ENCODE data around the gene P2RY8. TPM values are rescaled to one million over a fixed set of nuclear protein-coding genes. Genes with fewer than 3 reads are reported as not detected.
A peak's percentile ranks its signal among the peaks of the same experiment; 100 is the strongest.
"Not testable (repeated sequence)": the region's sequence is repeated elsewhere in the genome, so short reads cannot be mapped to it uniquely, and the experiment has no call there.

P2RY8 gene
- total RNA-seq, 2 experiments from 2014 or later, result 9.8 to 10.6 TPM

GRCh38 chrX:1476682-1477081 lies 60.3 kb downstream of the P2RY8 start:
- Mint-ChIP-seq H3K36me3 (ENCODE audit: low read depth) (peaks cover 25% of the 10 kb centered on the region), H3K27me3 (ENCODE audit: low read depth) (no peaks in the 10 kb centered on the region), H3K4me3 (no peak overlapping the region), H3K4me1 (ENCODE audit: low read depth) (peaks cover 61% of the 10 kb centered on the region), H3K9me3 (peaks cover 12% of the 10 kb centered on the region), H3K27ac (no peak overlapping the region)
- no peak for DNase-seq
- CTCF ChIA-PET, result no interaction called here
- intact Hi-C loops (cut with micrococcal nuclease), result no loop called here

- peaks cover 12% of the 10 kb centered on the region for H3K9me3 Mint-ChIP-seq
- H3K27me3 Mint-ChIP-seq (ENCODE audit: low read depth), result no peaks in the 10 kb centered on the region
- peaks cover 59% of the 10 kb centered on the region for H3K4me1 Mint-ChIP-seq (ENCODE audit: low read depth)
- CTCF ChIA-PET, result no interaction called here
- no peak for DNase-seq
- no peak overlapping the region for H3K4me3 Mint-ChIP-seq
- peaks cover 25% of the 10 kb centered on the region for H3K36me3 Mint-ChIP-seq (ENCODE audit: low read depth)
- intact Hi-C loops (cut with micrococcal nuclease), result no loop called here
- H3K27ac Mint-ChIP-seq, result no peak overlapping the region
Measured at GRCh38 chrX:1475881-1476280, 61.1 kb downstream of the P2RY8 start.

GRCh38 chrX:1475481-1475880 lies 61.5 kb downstream of the P2RY8 start:
- intact Hi-C loops (cut with micrococcal nuclease), result no loop called here
- no peaks in the 10 kb centered on the region for H3K27me3 Mint-ChIP-seq (ENCODE audit: low read depth)
- CTCF ChIA-PET, result no interaction called here
- peaks cover 59% of the 10 kb centered on the region for H3K4me1 Mint-ChIP-seq (ENCODE audit: low read depth)
- no peak for DNase-seq
- H3K36me3 Mint-ChIP-seq (ENCODE audit: low read depth), result peaks cover 25% of the 10 kb centered on the region
- no peak overlapping the region for H3K4me3 Mint-ChIP-seq
- peaks cover 12% of the 10 kb centered on the region for H3K9me3 Mint-ChIP-seq
- no peak overlapping the region for H3K27ac Mint-ChIP-seq

- CTCF ChIA-PET; H3K27me3 Mint-ChIP-seq (ENCODE audit: low read depth); H3K4me3 Mint-ChIP-seq; H3K27ac Mint-ChIP-seq; intact Hi-C loops (cut with micrococcal nuclease); DNase-seq: not testable (repeated sequence)
- Mint-ChIP-seq H3K9me3 (peaks cover 12% of the 10 kb centered on the region), H3K4me1 (ENCODE audit: low read depth) (peaks cover 57% of the 10 kb centered on the region), H3K36me3 (ENCODE audit: low read depth) (peaks cover 19% of the 10 kb centered on the region)
Measured at GRCh38 chrX:1474593-1474992, 62.4 kb downstream of the P2RY8 start.

- Mint-ChIP-seq H3K4me3 (no peak overlapping the region), H3K36me3 (ENCODE audit: low read depth) (peaks cover 13% of the 10 kb centered on the region), H3K27me3 (ENCODE audit: low read depth) (no peaks in the 10 kb centered on the region), H3K9me3 (peaks cover 12% of the 10 kb centered on the region), H3K27ac (no peak overlapping the region), H3K4me1 (ENCODE audit: low read depth) (peaks cover 57% of the 10 kb centered on the region)
- no peak for DNase-seq
- intact Hi-C loops (cut with micrococcal nuclease), result no loop called here
- CTCF ChIA-PET, result no interaction called here
Measured at GRCh38 chrX:1472975-1473374, 64.0 kb downstream of the P2RY8 start.

- H3K9me3 Mint-ChIP-seq, result peaks cover 3% of the 10 kb centered on the region
- peak overlapping the region; percentile 77 for H3K27ac Mint-ChIP-seq
- H3K36me3 Mint-ChIP-seq (ENCODE audit: low read depth), result peaks cover 15% of the 10 kb centered on the region
- DNase-seq, result peak; percentile 93
- CTCF ChIA-PET, result no interaction called here
- peak overlapping the region; percentile 60 for H3K4me3 Mint-ChIP-seq
- peaks cover 80% of the 10 kb centered on the region for H3K4me1 Mint-ChIP-seq (ENCODE audit: low read depth)
- intact Hi-C loops (cut with micrococcal nuclease), result loop anchor here (1.0 to 5.0 kb wide), 2 partner anchors 69 to 1224 kb away; partner anchors contain the start of genes CD99 and P2RY8
- H3K27me3 Mint-ChIP-seq (ENCODE audit: low read depth), result no peaks in the 10 kb centered on the region
Measured at GRCh38 chrX:1468250-1468772, 68.7 kb downstream of the P2RY8 start.

- Mint-ChIP-seq H3K27ac (peak overlapping the region; percentile 47), H3K27me3 (ENCODE audit: low read depth) (no peaks in the 10 kb centered on the region), H3K4me1 (ENCODE audit: low read depth) (peaks cover 85% of the 10 kb centered on the region), H3K36me3 (ENCODE audit: low read depth) (peaks cover 14% of the 10 kb centered on the region), H3K4me3 (peak overlapping the region; percentile 65), H3K9me3 (peaks cover under 1% of the 10 kb centered on the region)
- intact Hi-C loops (cut with micrococcal nuclease), result loop anchor here (5.0 kb wide), 1 partner anchor 1225 kb away; the partner anchor contains the start of gene CD99
- DNase-seq, result peak; percentile 56
- CTCF ChIA-PET, result no interaction called here
Measured at GRCh38 chrX:1466971-1467561, 69.9 kb downstream of the P2RY8 start.

- CTCF ChIA-PET, result no interaction called here
- Mint-ChIP-seq H3K27me3 (ENCODE audit: low read depth) (no peaks in the 10 kb centered on the region), H3K36me3 (ENCODE audit: low read depth) (peaks cover 11% of the 10 kb centered on the region), H3K4me3 (no peak overlapping the region), H3K9me3 (no peaks in the 10 kb centered on the region), H3K4me1 (ENCODE audit: low read depth) (peaks cover 78% of the 10 kb centered on the region), H3K27ac (no peak overlapping the region)
- intact Hi-C loops (cut with micrococcal nuclease), result loop anchor here (5.0 kb wide), 1 partner anchor 1226 kb away; the partner anchor contains the start of gene CD99
- peak; percentile 2 for DNase-seq
Measured at GRCh38 chrX:1466232-1466661, 70.7 kb downstream of the P2RY8 start.

GRCh38 chrX:1465286-1466231 lies 71.4 kb downstream of the P2RY8 start:
- H3K27me3 Mint-ChIP-seq (ENCODE audit: low read depth), result no peaks in the 10 kb centered on the region
- CTCF ChIA-PET, result no interaction called here
- peaks cover 11% of the 10 kb centered on the region for H3K36me3 Mint-ChIP-seq (ENCODE audit: low read depth)

GRCh38 chrX:1464971-1465285 lies 72.1 kb downstream of the P2RY8 start:
- peaks cover 11% of the 10 kb centered on the region for H3K36me3 Mint-ChIP-seq (ENCODE audit: low read depth)
- intact Hi-C loops (cut with micrococcal nuclease), result loop anchor here (5.0 kb wide), 1 partner anchor 1227 kb away; the partner anchor contains the start of gene CD99
- peaks cover 69% of the 10 kb centered on the region for H3K4me1 Mint-ChIP-seq (ENCODE audit: low read depth)

More at GRCh38 chrX:1465286-1466231, 71.4 kb downstream of the P2RY8 start:
- peak; percentile 3 for DNase-seq
- intact Hi-C loops (cut with micrococcal nuclease), result loop anchor here (5.0 kb wide), 1 partner anchor 1227 kb away; the partner anchor contains the start of gene CD99
- Mint-ChIP-seq H3K27ac (no peak overlapping the region), H3K9me3 (no peaks in the 10 kb centered on the region), H3K4me3 (no peak overlapping the region), H3K4me1 (ENCODE audit: low read depth) (peaks cover 73% of the 10 kb centered on the region)

GRCh38 chrX:1464041-1464970 lies 72.7 kb downstream of the P2RY8 start:
- H3K4me1 Mint-ChIP-seq (ENCODE audit: low read depth), result peaks cover 62% of the 10 kb centered on the region
- no peaks in the 10 kb centered on the region for H3K27me3 Mint-ChIP-seq (ENCODE audit: low read depth)
- CTCF ChIA-PET, result no interaction called here
- H3K27ac Mint-ChIP-seq, result peak overlapping the region; percentile 89
- H3K4me3 Mint-ChIP-seq, result no peak overlapping the region
- H3K36me3 Mint-ChIP-seq (ENCODE audit: low read depth), result peaks cover 11% of the 10 kb centered on the region
- intact Hi-C loops (cut with micrococcal nuclease), result no loop called here
- no peaks in the 10 kb centered on the region for H3K9me3 Mint-ChIP-seq
- peak; percentile 21 for DNase-seq

More at GRCh38 chrX:1464971-1465285, 72.1 kb downstream of the P2RY8 start:
- Mint-ChIP-seq H3K9me3 (no peaks in the 10 kb centered on the region), H3K27ac (peak overlapping the region; percentile 26), H3K4me3 (no peak overlapping the region), H3K27me3 (ENCODE audit: low read depth) (no peaks in the 10 kb centered on the region)
- CTCF ChIA-PET, result no interaction called here
- peak; percentile 20 for DNase-seq

All from activated naive CD4-positive, alpha-beta T cell treated with anti-CD3 and anti-CD28 coated beads for 36 hours (primary cell).